Measurements from ENCODE around the gene ARR3.

GRCh38 chrX:70234355-70234754, 33.8 kb upstream of the ARR3 start, which contains the start of gene AWAT1:
- TF ChIP-seq CTCF (IDR thresholded peaks at IDR 0.05; ENCODE audit: borderline replicate concordance, extremely low read depth, low read length, poor library complexity, severe bottlenecking) (no peak), EZH2 (IDR thresholded peaks at IDR 0.05; ENCODE audit: borderline replicate concordance, low read depth, low read length, severe bottlenecking) (no peak)
